H9 (cell line): ENCODE results near the gene STIL. TPM values are rescaled to one million over a fixed set of nuclear protein-coding genes. Genes with fewer than 3 reads are reported as not detected.

ENCODE experiments used
- DNase-seq: peaks from one replicate; pipeline ENCODE4 v3.0.0-alpha.2; 2017
- H2AFZ ChIP-seq: one replicate; pipeline ENCODE4 v1.6.1; 2013; ENCODE audit warnings: mild to moderate bottlenecking, low read length, control low read depth, moderate library complexity
- H2AK5ac ChIP-seq: 2 replicates; pipeline ENCODE4 v1.6.1; 2013; ENCODE audit warnings: low read length, control low read depth, mixed read lengths; ENCODE audit not compliant: insufficient read length
- H2BK120ac ChIP-seq: one replicate; pipeline ENCODE4 v1.6.1; 2013; ENCODE audit warnings: low read depth, mild to moderate bottlenecking, low read length, control low read depth, inconsistent platforms; ENCODE audit not compliant: poor library complexity, severe bottlenecking
- H2BK12ac ChIP-seq: 2 replicates; pipeline ENCODE4 v1.6.1; 2013; ENCODE audit warnings: low read length, control low read depth, mixed read lengths, low read depth; ENCODE audit not compliant: insufficient read length
- H2BK15ac ChIP-seq: 2 replicates; pipeline ENCODE4 v1.6.1; 2013; ENCODE audit warnings: low read depth, low read length, control low read depth
- H2BK20ac ChIP-seq: one replicate; pipeline ENCODE4 v1.6.1; 2013; ENCODE audit warnings: low read depth, mild to moderate bottlenecking, low read length, control low read depth, inconsistent platforms; ENCODE audit not compliant: poor library complexity, severe bottlenecking
- H2BK5ac ChIP-seq: 2 replicates; pipeline ENCODE4 v1.6.1; 2013; ENCODE audit warnings: low read length, control low read depth, mixed read lengths; ENCODE audit not compliant: insufficient read length
- H3K14ac ChIP-seq: 2 replicates; pipeline ENCODE4 v1.6.1; 2013; ENCODE audit warnings: low read length, control low read depth; ENCODE audit not compliant: insufficient read depth
- H3K18ac ChIP-seq: 2 replicates; pipeline ENCODE4 v1.6.1; 2013; ENCODE audit warnings: low read depth, mild to moderate bottlenecking, mixed read lengths, low read length, control low read depth; ENCODE audit not compliant: insufficient read length
- H3K23ac ChIP-seq: 2 replicates; pipeline ENCODE4 v1.6.1; 2013; ENCODE audit warnings: low read length, control low read depth, mixed read lengths, low read depth; ENCODE audit not compliant: insufficient read length
- H3K23me2 ChIP-seq: 2 replicates; pipeline ENCODE4 v1.6.1; 2013; ENCODE audit warnings: low read depth, mild to moderate bottlenecking, mixed read lengths, low read length, control low read depth; ENCODE audit not compliant: insufficient read length, poor library complexity, severe bottlenecking
- H3K27ac ChIP-seq: 2 replicates; pipeline ENCODE4 v1.5.1; 2013; ENCODE audit warnings: low read length, control low read depth, mixed read lengths, low read depth; ENCODE audit not compliant: insufficient read length
- H3K27me3 ChIP-seq: 2 replicates; pipeline ENCODE4 v1.6.1; 2013; ENCODE audit warnings: low read length, control low read depth, inconsistent platforms; ENCODE audit not compliant: insufficient read depth
- H3K4ac ChIP-seq: 2 replicates; pipeline ENCODE4 v1.6.1; 2013; ENCODE audit warnings: low read depth, mild to moderate bottlenecking, control low read depth, inconsistent platforms, low read length, moderate library complexity
- H3K4me1 ChIP-seq: 2 replicates; pipeline ENCODE4 v1.6.1; 2013; ENCODE audit warnings: low read length, control low read depth, inconsistent platforms; ENCODE audit not compliant: insufficient read depth
- H3K4me2 ChIP-seq: 2 replicates; pipeline ENCODE4 v1.6.1; 2013; ENCODE audit warnings: low read length, control low read depth, mixed read lengths; ENCODE audit not compliant: insufficient read length, insufficient read depth
- H3K56ac ChIP-seq: 2 replicates; pipeline ENCODE4 v1.6.1; 2013; ENCODE audit warnings: low read depth, mild to moderate bottlenecking, mixed read lengths, low read length, control low read depth; ENCODE audit not compliant: insufficient read length
- H3K79me1 ChIP-seq: 2 replicates; pipeline ENCODE4 v1.6.1; 2013; ENCODE audit warnings: low read depth, mild to moderate bottlenecking, moderate library complexity, low read length, control low read depth, inconsistent platforms; ENCODE audit not compliant: insufficient read depth, poor library complexity, severe bottlenecking
- H3K79me2 ChIP-seq: 2 replicates; pipeline ENCODE4 v1.6.1; 2013; ENCODE audit warnings: low read length, control low read depth, inconsistent platforms; ENCODE audit not compliant: insufficient read depth
- H3K9ac ChIP-seq: 2 replicates; pipeline ENCODE4 v1.6.1; 2013; ENCODE audit warnings: low read length, control low read depth, mixed read lengths; ENCODE audit not compliant: insufficient read length; ENCODE audit errors: extremely low read depth
- H3K9me3 ChIP-seq: one replicate; pipeline ENCODE4 v1.6.1; 2013; ENCODE audit warnings: low read depth, low read length, inconsistent platforms; ENCODE audit not compliant: control insufficient read depth
- H3T11ph ChIP-seq: one replicate; pipeline ENCODE4 v1.6.1; 2013; ENCODE audit warnings: mild to moderate bottlenecking, low read length, control low read depth, inconsistent platforms
- H4K20me1 ChIP-seq: one replicate; pipeline ENCODE4 v1.6.1; 2013; ENCODE audit not compliant: control insufficient read depth, insufficient read length, insufficient read depth
- H4K5ac ChIP-seq: 2 replicates; pipeline ENCODE4 v1.6.1; 2013; ENCODE audit warnings: low read depth, mild to moderate bottlenecking, mixed read lengths, low read length, control low read depth; ENCODE audit not compliant: insufficient read length
- H4K8ac ChIP-seq: replicated peaks from 2 replicates; pipeline ENCODE4 v1.6.1; 2013; ENCODE audit warnings: low read length, control low read depth, mixed read lengths, low read depth; ENCODE audit not compliant: insufficient read length
- H4K91ac ChIP-seq: 2 replicates; pipeline ENCODE4 v1.6.1; 2013; ENCODE audit warnings: low read depth, mild to moderate bottlenecking, moderate library complexity, mixed read lengths, low read length, control low read depth; ENCODE audit not compliant: insufficient read length
- H3K27ac Mint-ChIP-seq, 3 experiments: 2 replicates in 2 of 3; 3 replicates in 1 of 3; pipeline ENCODE4 v1.8.0; 2020 to 2021; ENCODE audit warnings: mixed read lengths in 3 of 3, mild to moderate bottlenecking in 1 of 3, moderate library complexity in 1 of 3
- H3K27me3 Mint-ChIP-seq: 2 replicates; pipeline ENCODE4 v1.8.0; 2021; ENCODE audit warnings: low read depth, mild to moderate bottlenecking, moderate library complexity, mixed read lengths
- H3K36me3 Mint-ChIP-seq, 3 experiments: 2 replicates in 2 of 3; 3 replicates in 1 of 3; pipeline ENCODE4 v1.8.0; 2020 to 2021; ENCODE audit warnings: low read depth in 3 of 3, mixed read lengths in 3 of 3; ENCODE audit not compliant: insufficient read depth in 1 of 3
- H3K4me1 Mint-ChIP-seq, 2 experiments: 2 replicates each; pipeline ENCODE4 v1.8.0; 2020; ENCODE audit warnings: mixed read lengths in 2 of 2
- H3K4me3 Mint-ChIP-seq, 2 experiments: 2 replicates in 1 of 2; 3 replicates in 1 of 2; pipeline ENCODE4 v1.8.0; 2020 to 2021; ENCODE audit warnings: mild to moderate bottlenecking in 2 of 2, mixed read lengths in 2 of 2, moderate library complexity in 1 of 2
- H3K9me3 Mint-ChIP-seq, 2 experiments: 2 replicates in 1 of 2; 3 replicates in 1 of 2; pipeline ENCODE4 v1.8.0; 2020; ENCODE audit warnings: mild to moderate bottlenecking in 2 of 2, mixed read lengths in 2 of 2, moderate library complexity in 1 of 2
- CTCF ChIP-seq: fragments of 200-600 bp; sonication (generic); conservative IDR thresholded peaks from 3 replicates; pipeline ENCODE4 v1.8.0; 2021; ENCODE audit warnings: antibody characterized with exemption, mild to moderate bottlenecking
- WGBS: extraction: QIAGEN DNeasy Blood & Tissue Kit; methylation state at CpG from one replicate; pipeline ENCODE4 v1.1.7; 2013; ENCODE audit warnings: missing lambda C conversion rate, low lambda C conversion rate, mixed read lengths; ENCODE audit not compliant: insufficient read length; ENCODE audit errors: extremely low coverage; 5-methylcytosine and 5-hydroxymethylcytosine counted together
- total RNA-seq: library from RNA; stranded (reverse); gene quantifications from 2 replicates; pipeline ENCODE4 v1.2.1, GENCODE V29; 2021

STIL gene
- total RNA-seq, 1 experiment from 2014 or later: 26.6 TPM

GRCh38 chr1:47226121-47226838, 87.7 kb downstream of the STIL start:
- H3T11ph ChIP-seq: no peak overlapping the region
- H2BK12ac ChIP-seq: no peak overlapping the region
- no peak for DNase-seq
- H3K27me3 ChIP-seq: peaks cover 97% of the 10 kb centered on the region
- TF ChIP-seq CTCF: no peak
- H2AFZ ChIP-seq: no peak overlapping the region
- peaks cover 18% of the 10 kb centered on the region for H3K23me2 ChIP-seq
- H3K18ac ChIP-seq: no peak overlapping the region
- peaks cover 25 to 37% of the 10 kb centered on the region in 2 experiments for H3K4me1 Mint-ChIP-seq
- H3K4me3 Mint-ChIP-seq: peak overlapping the region; percentile 36 to 73
- H2BK15ac ChIP-seq: no peak overlapping the region
- no peaks in the 10 kb centered on the region for H3K36me3 Mint-ChIP-seq
- no peak overlapping the region for H3K23ac ChIP-seq
- no peaks in the 10 kb centered on the region; the same call in 1 of the 2 replicates for H3K4me1 ChIP-seq
- H2BK120ac ChIP-seq: no peak overlapping the region
- H3K9ac ChIP-seq: no peak overlapping the region
- peaks cover 0 to 3% of the 10 kb centered on the region in 2 experiments; a peak in 2 of 5 replicates for H3K9me3 Mint-ChIP-seq
- H4K5ac ChIP-seq: no peak overlapping the region
- H2BK5ac ChIP-seq: no peak overlapping the region
- H3K4ac ChIP-seq: no peak overlapping the region
- H3K27ac ChIP-seq: no peak overlapping the region
- no peaks in the 10 kb centered on the region for H3K9me3 ChIP-seq
- no CpG with 5 or more reads among the region's 19 CpGs for WGBS
- H4K91ac ChIP-seq: no peak overlapping the region
- no peak overlapping the region for H4K8ac ChIP-seq
- H3K79me2 ChIP-seq: no peaks in the 10 kb centered on the region
- H3K4me2 ChIP-seq: peak overlapping the region; percentile 36
- H3K56ac ChIP-seq: no peak overlapping the region
- no peaks in the 10 kb centered on the region for H3K79me1 ChIP-seq
- no peak overlapping the region for H3K27ac Mint-ChIP-seq
- H3K27me3 Mint-ChIP-seq: peaks cover 58% of the 10 kb centered on the region
- no peak overlapping the region; the same call in 1 of the 2 replicates for H3K14ac ChIP-seq
- peaks cover 2% of the 10 kb centered on the region for H4K20me1 ChIP-seq
- H2AK5ac ChIP-seq: no peak overlapping the region
- no peak overlapping the region for H2BK20ac ChIP-seq
